Measurements from ENCODE around the gene DLG1. TPM values are rescaled to one million over a fixed set of nuclear protein-coding genes. Genes with fewer than 3 reads are reported as not detected.

DLG1 gene
- total RNA-seq (100 to 1,000 TPM in 1 of 2 donors, 10 to 100 TPM in 1; 73.0 to 130 TPM), polyA plus RNA-seq (ENCODE audit: insufficient read length in 2 of 2) (10 to 100 TPM; 47.8 to 62.7 TPM)
- long read RNA-seq, donor 1, partial matches to known transcripts: 0 of 2 reads
- long read RNA-seq, donor 1, other reads (novel, unspliced or antisense): 0 of 2 reads
- long read RNA-seq, donor 2: 0 reads
- long read RNA-seq, donor 3, partial matches to known transcripts: 0 of 1 reads
- long read RNA-seq, donor 3, other reads (novel, unspliced or antisense): 0 of 1 reads
- long read RNA-seq, donor 4, partial matches to known transcripts: 0 of 2 reads
- long read RNA-seq, donor 4, other reads (novel, unspliced or antisense): 0 of 2 reads

DNA sequence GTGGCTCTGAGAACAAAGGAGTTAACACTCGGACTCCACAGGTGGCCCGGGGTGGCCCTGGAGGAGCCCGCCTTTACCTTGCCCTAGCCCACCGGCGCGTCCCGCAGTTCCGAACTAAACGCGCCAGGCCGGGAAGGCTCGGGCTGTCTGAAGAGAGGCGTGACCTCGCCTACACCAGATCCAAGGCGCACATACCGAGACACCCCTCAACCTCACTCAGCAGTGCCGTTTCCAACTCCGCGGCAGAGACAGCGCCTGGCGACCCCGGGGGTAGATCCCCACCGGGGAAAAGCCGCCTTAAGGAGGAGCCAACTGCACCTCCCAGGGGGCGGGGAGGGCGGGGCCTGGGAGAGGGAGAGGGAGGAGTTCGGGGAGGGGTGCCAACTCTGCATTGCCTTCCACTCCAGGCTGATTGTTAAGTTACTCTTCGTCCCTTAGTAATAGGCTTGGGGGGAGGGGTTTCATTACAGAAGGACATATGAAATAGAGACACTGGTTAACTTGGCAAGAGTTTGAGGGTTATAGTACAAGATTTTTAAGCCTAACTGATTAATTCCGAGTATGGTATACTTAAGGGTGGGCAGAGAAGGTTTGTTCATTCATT lies at the start of gene DLG1:
Gene DLG1, minus strand, starts transcription at position 272 of the 604 bp plus-strand sequence. CDS start 1,408 bp downstream, outside the sequence.
- peak within 1 kb of the TSS; percentile 86 for H3K4me3 ChIP-seq (ENCODE audit: low read depth, low read length)
- H3K27me3 ChIP-seq (ENCODE audit: control insufficient read depth, insufficient read depth, low read length): peaks cover 3% of the 10 kb centered on the region
- peaks cover 6% of the 10 kb centered on the region for H3K4me1 ChIP-seq (ENCODE audit: control insufficient read depth, insufficient read depth, low read length)
- H3K9me3 ChIP-seq (ENCODE audit: control insufficient read depth, insufficient read depth, low read length): no peaks in the 10 kb centered on the region
- peak within 1 kb of the TSS; percentile 83 for H3K27ac ChIP-seq (ENCODE audit: low read depth, low read length)
- H3K36me3 ChIP-seq (ENCODE audit: control insufficient read depth, insufficient read depth, low read length): no peaks in the 10 kb centered on the region
- WGBS (ENCODE audit: insufficient coverage): 0% methylated on average over 16 of the region's 29 CpGs
- DNase-seq (ENCODE audit: low read depth in 4 of 6, low spot score in 6 of 6): peak; percentile 47 to 92 (median 62)

DNA sequence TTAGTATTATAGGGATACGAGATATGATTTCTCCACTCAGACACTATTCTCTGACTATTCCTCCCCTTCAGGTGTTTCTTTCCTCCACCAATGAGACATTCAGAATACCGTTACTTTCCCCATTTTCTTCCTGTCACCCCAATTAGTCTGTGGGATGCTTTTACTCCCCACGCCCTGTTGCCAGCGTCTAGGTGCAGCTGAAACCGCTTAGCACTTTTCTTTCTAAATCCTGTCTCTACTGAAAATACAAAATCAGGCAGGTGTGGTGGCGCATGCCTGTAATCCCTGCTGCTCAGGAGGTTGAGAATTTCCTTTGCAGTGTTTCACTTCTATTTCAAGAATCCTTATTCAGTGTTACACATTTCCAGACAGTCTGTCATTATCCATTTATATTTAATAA lies 49.6 kb upstream of the DLG1 start:
- no peak for DNase-seq (ENCODE audit: low read depth in 4 of 6, low spot score in 6 of 6)
- Histone ChIP-seq H3K9me3 (ENCODE audit: control insufficient read depth, insufficient read depth, low read length) (no peaks in the 10 kb centered on the region), H3K4me3 (ENCODE audit: low read depth, low read length) (no peak overlapping the region), H3K27me3 (ENCODE audit: control insufficient read depth, insufficient read depth, low read length) (no peaks in the 10 kb centered on the region), H3K27ac (ENCODE audit: low read depth, low read length) (no peak overlapping the region), H3K36me3 (ENCODE audit: control insufficient read depth, insufficient read depth, low read length) (no peaks in the 10 kb centered on the region), H3K4me1 (ENCODE audit: control insufficient read depth, insufficient read depth, low read length) (no peaks in the 10 kb centered on the region)
- 100% methylated on average over 1 of the region's 6 CpGs for WGBS (ENCODE audit: insufficient coverage)

DNA sequence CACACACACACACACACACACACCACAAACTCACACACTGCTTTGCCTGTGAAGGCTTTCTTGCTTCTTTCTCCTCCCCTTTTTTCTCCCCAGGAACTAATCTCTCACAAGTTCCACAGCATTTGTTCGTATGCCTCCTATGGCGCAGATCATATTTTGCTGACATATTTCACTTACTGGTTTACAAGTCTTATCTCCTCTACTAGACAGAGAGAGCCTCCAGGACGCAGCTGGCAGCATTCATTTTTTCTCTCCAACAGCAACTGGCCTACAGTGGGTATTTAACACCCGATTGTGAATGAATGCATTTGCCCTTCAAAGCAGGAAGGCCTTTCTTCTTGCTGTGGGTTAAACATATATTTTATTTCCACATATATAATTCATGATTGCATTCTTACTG lies 47.0 kb upstream of the DLG1 start:
- Histone ChIP-seq H3K9me3 (ENCODE audit: control insufficient read depth, insufficient read depth, low read length) (no peaks in the 10 kb centered on the region), H3K36me3 (ENCODE audit: control insufficient read depth, insufficient read depth, low read length) (no peaks in the 10 kb centered on the region), H3K27me3 (ENCODE audit: control insufficient read depth, insufficient read depth, low read length) (no peaks in the 10 kb centered on the region), H3K27ac (ENCODE audit: low read depth, low read length) (no peak overlapping the region), H3K4me1 (ENCODE audit: control insufficient read depth, insufficient read depth, low read length) (peaks cover under 1% of the 10 kb centered on the region), H3K4me3 (ENCODE audit: low read depth, low read length) (no peak overlapping the region)
- WGBS (ENCODE audit: insufficient coverage): 53% methylated on average over 3 of the region's 4 CpGs
- DNase-seq (ENCODE audit: low read depth in 4 of 6, low spot score in 6 of 6): peak in 1 of 6 donors; percentile 61

DNA sequence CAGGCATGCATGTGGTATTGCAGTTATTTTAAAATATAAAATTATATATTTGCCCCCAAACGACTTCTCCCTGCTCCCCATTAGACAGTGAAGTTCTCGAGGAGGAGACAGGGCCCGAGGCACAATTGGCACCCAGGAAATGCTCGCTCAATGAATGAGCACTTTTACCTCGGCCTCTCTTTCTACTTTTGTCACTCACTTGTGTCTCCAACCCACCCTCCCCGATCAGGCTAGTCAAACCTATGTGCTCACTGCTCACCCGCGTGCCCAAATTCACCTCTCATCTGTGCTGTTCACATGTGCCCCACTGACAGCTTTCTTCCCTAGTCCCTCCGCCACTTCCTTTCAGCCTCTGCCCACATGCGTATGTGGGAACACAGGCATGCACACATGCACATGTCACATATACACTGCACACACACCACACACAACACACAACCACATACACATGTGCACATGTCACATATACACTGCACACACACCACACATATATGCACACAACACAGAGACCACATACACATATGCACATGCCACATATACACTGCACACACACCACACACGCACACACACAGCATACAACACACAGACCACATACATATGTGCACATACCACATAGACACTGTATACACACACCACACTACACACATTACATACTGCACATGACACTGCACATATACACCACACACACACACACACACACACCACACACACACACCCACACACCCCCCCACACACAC lies 46.3 kb upstream of the DLG1 start:
- WGBS (ENCODE audit: insufficient coverage): 94% methylated on average over 10 of the region's 11 CpGs

DNA sequence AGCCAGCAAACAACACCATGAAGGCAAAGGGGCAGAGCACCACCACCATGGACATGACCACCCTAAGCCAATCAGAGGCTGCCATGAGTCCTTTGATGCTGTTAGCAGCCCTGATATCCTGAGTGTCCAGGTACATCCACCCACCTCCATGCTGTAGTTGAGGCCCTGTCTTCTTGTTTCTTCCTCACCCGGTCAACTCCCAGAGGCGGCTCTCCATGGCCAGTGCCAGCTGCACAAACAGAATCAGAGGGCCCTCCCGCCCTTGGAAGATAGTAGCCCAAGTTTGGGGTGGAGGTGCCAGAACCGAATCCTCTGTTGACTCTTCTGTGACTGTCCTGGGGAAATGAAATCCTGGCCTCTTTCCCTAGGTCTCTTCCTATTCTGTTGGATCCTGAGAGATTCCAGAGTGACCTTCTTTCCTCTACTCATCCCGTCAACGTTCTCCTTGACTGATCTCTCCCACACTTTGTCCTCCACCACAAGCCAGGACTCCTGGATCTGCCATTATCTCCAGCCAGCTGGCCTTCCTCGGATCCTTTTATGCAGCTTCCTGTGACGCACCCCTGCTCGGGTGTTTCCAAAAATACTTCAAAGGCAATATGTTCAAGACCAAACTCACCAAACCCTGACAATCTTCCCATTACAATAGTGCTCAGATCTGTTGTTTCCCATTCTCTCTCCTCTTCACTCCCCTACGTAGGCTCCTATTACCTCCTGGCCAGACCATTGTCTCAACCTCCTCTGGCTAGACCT lies 45.4 kb upstream of the DLG1 start:
- H3K9me3 ChIP-seq (ENCODE audit: control insufficient read depth, insufficient read depth, low read length): no peaks in the 10 kb centered on the region
- H3K4me3 ChIP-seq (ENCODE audit: low read depth, low read length): no peak overlapping the region
- no peaks in the 10 kb centered on the region for H3K36me3 ChIP-seq (ENCODE audit: control insufficient read depth, insufficient read depth, low read length)
- DNase-seq (ENCODE audit: low read depth in 4 of 6, low spot score in 6 of 6): no peak
- H3K4me1 ChIP-seq (ENCODE audit: control insufficient read depth, insufficient read depth, low read length): peaks cover 8% of the 10 kb centered on the region
- no peak overlapping the region for H3K27ac ChIP-seq (ENCODE audit: low read depth, low read length)
- no peaks in the 10 kb centered on the region for H3K27me3 ChIP-seq (ENCODE audit: control insufficient read depth, insufficient read depth, low read length)
- 82% methylated on average over 10 of the region's 10 CpGs for WGBS (ENCODE audit: insufficient coverage)

More for the DNA sequence above, 46.3 kb upstream of the DLG1 start:
- H3K27me3 ChIP-seq (ENCODE audit: control insufficient read depth, insufficient read depth, low read length): no peaks in the 10 kb centered on the region
- H3K4me1 ChIP-seq (ENCODE audit: control insufficient read depth, insufficient read depth, low read length): peaks cover 7% of the 10 kb centered on the region
- no peak overlapping the region for H3K4me3 ChIP-seq (ENCODE audit: low read depth, low read length)
- no peak for DNase-seq (ENCODE audit: low read depth in 4 of 6, low spot score in 6 of 6)
- no peaks in the 10 kb centered on the region for H3K9me3 ChIP-seq (ENCODE audit: control insufficient read depth, insufficient read depth, low read length)
- H3K36me3 ChIP-seq (ENCODE audit: control insufficient read depth, insufficient read depth, low read length): no peaks in the 10 kb centered on the region
- no peak overlapping the region for H3K27ac ChIP-seq (ENCODE audit: low read depth, low read length)

DNA sequence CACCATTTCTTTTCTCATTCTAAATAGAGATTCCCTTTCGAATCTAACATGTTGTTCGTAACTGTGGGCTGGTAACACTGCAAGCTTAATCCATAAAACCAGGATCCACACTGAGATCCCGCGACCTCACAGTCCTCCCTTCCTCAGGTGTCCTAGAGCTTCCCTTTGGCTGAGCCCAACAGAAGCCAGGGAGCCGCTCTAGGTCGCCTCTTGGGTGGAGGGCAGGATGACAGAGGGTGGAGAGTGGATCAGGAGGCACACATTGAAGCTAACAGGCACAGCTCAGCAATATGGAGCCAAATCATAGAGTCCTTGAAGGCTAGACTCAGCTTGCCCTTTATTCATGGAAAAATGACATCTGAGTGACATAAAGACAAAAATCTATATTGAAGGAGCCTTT lies 44.7 kb upstream of the DLG1 start:
- Histone ChIP-seq H3K4me1 (ENCODE audit: control insufficient read depth, insufficient read depth, low read length) (peaks cover 8% of the 10 kb centered on the region), H3K36me3 (ENCODE audit: control insufficient read depth, insufficient read depth, low read length) (no peaks in the 10 kb centered on the region), H3K27me3 (ENCODE audit: control insufficient read depth, insufficient read depth, low read length) (no peaks in the 10 kb centered on the region), H3K4me3 (ENCODE audit: low read depth, low read length) (no peak overlapping the region), H3K27ac (ENCODE audit: low read depth, low read length) (no peak overlapping the region), H3K9me3 (ENCODE audit: control insufficient read depth, insufficient read depth, low read length) (no peaks in the 10 kb centered on the region)
- 93% methylated on average over 6 of the region's 6 CpGs for WGBS (ENCODE audit: insufficient coverage)
- no peak for DNase-seq (ENCODE audit: low read depth in 4 of 6, low spot score in 6 of 6)

DNA sequence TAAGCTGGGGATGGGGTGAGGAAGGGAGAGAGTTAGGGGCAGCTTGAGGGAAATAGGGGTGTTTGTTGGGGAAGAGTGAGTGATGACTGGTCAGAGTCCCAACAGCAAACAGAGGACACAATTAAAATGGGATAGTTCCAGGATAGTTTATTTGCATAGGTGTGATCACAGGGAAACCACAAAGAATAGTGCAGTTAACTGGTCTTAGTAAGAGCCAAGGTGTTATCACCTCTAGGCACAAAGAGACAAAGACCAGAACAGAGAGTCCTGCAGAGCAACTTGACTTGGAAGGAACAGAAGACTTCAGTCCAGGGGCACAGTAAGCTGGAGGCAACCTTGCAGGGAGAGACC lies 42.1 kb upstream of the DLG1 start:
- Histone ChIP-seq H3K27me3 (ENCODE audit: control insufficient read depth, insufficient read depth, low read length) (no peaks in the 10 kb centered on the region), H3K9me3 (ENCODE audit: control insufficient read depth, insufficient read depth, low read length) (no peaks in the 10 kb centered on the region), H3K36me3 (ENCODE audit: control insufficient read depth, insufficient read depth, low read length) (no peaks in the 10 kb centered on the region), H3K27ac (ENCODE audit: low read depth, low read length) (no peak overlapping the region), H3K4me3 (ENCODE audit: low read depth, low read length) (no peak overlapping the region), H3K4me1 (ENCODE audit: control insufficient read depth, insufficient read depth, low read length) (peaks cover 11% of the 10 kb centered on the region)
- no peak for DNase-seq (ENCODE audit: low read depth in 4 of 6, low spot score in 6 of 6)

DNA sequence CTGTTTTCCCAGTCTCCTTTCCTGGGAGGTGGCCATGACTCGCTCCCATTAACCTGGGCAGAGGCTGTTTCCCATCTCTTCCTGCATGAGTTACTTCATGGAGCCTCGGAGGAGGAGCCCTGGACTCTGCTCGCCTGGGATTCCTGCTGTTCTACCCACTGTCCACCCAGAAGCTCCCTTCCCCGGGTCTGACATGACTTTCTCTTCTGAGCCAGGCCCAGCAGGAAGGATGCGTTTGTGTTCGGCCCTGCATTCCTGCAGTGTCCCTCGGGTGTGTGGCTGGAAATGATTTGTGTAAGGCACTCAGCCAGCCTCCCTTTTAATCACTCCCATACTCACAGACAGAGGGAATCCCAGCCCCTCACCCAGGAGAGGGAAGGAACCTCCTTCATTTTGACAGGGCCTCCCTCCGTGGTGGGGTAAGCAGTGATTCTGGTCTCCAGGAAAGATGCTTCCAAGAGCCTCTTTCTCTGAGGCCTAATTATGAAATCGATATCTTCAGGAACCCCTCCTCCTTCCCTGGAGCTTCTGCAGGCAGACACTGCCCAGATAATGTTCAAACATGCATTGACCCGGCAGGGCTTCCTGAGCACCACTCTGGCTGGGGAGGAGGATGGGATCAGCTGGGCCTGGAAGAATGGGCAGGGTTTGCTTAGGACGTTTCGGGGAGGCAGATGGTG lies 41.6 kb upstream of the DLG1 start:
- no peaks in the 10 kb centered on the region for H3K9me3 ChIP-seq (ENCODE audit: control insufficient read depth, insufficient read depth, low read length)
- no peaks in the 10 kb centered on the region for H3K27me3 ChIP-seq (ENCODE audit: control insufficient read depth, insufficient read depth, low read length)
- H3K4me3 ChIP-seq (ENCODE audit: low read depth, low read length): no peak overlapping the region
- 53% methylated on average over 6 of the region's 12 CpGs for WGBS (ENCODE audit: insufficient coverage)
- H3K36me3 ChIP-seq (ENCODE audit: control insufficient read depth, insufficient read depth, low read length): no peaks in the 10 kb centered on the region
- DNase-seq (ENCODE audit: low read depth in 4 of 6, low spot score in 6 of 6): peak in 2 of 6 donors; percentile 47 to 52
- peaks cover 16% of the 10 kb centered on the region for H3K4me1 ChIP-seq (ENCODE audit: control insufficient read depth, insufficient read depth, low read length)
- peak overlapping the region; percentile 43 for H3K27ac ChIP-seq (ENCODE audit: low read depth, low read length)

DNA sequence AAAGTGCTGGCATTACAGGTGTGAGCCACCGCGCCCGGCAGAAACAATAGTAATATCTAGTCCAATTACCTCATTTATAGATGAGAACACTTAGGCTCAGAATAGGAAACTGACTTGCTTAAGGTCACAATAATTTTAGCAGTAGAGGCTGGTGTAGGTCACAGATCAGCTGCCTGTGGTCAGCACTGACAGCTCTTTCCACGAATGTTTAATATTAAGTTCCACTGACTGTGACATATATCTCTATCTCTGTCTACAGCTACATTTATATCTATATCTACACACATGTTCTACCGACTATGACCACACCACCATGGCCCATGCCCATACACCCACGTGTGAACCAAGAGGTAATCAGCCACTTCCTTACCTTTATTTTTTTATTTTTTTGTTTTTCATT lies 40.2 kb upstream of the DLG1 start:
- Histone ChIP-seq H3K36me3 (ENCODE audit: control insufficient read depth, insufficient read depth, low read length) (no peaks in the 10 kb centered on the region), H3K4me3 (ENCODE audit: low read depth, low read length) (no peak overlapping the region), H3K27ac (ENCODE audit: low read depth, low read length) (no peak overlapping the region), H3K9me3 (ENCODE audit: control insufficient read depth, insufficient read depth, low read length) (no peaks in the 10 kb centered on the region), H3K4me1 (ENCODE audit: control insufficient read depth, insufficient read depth, low read length) (peaks cover 16% of the 10 kb centered on the region), H3K27me3 (ENCODE audit: control insufficient read depth, insufficient read depth, low read length) (no peaks in the 10 kb centered on the region)
- DNase-seq (ENCODE audit: low read depth in 4 of 6, low spot score in 6 of 6): no peak
- 93% methylated on average over 2 of the region's 6 CpGs for WGBS (ENCODE audit: insufficient coverage)

All from spinal cord (tissue), 10 donors.